Body of pancreas (tissue), 4 donors: ENCODE results near the gene SHROOM2.

ENCODE experiments used
- POLR2A ChIP-seq, 3 donors: fragments of 450-650 bp; IDR thresholded peaks; one replicate each; pipeline ENCODE4 v1.6.1; 2016; ENCODE audit warnings: antibody characterized with exemption in 3 of 3, mild to moderate bottlenecking in 2 of 3
- TF ChIP-seq, protein P1 (sequence below), 7 experiments: fragments of 450-650 bp in 4 of 7; fragments of 200-600 bp in 3 of 7; sonication (generic) in 3 of 7; IDR thresholded peaks; one replicate each; pipeline ENCODE4 v1.5.1; 2016 to 2019; ENCODE audit warnings: antibody characterized with exemption in 7 of 7

DNA sequence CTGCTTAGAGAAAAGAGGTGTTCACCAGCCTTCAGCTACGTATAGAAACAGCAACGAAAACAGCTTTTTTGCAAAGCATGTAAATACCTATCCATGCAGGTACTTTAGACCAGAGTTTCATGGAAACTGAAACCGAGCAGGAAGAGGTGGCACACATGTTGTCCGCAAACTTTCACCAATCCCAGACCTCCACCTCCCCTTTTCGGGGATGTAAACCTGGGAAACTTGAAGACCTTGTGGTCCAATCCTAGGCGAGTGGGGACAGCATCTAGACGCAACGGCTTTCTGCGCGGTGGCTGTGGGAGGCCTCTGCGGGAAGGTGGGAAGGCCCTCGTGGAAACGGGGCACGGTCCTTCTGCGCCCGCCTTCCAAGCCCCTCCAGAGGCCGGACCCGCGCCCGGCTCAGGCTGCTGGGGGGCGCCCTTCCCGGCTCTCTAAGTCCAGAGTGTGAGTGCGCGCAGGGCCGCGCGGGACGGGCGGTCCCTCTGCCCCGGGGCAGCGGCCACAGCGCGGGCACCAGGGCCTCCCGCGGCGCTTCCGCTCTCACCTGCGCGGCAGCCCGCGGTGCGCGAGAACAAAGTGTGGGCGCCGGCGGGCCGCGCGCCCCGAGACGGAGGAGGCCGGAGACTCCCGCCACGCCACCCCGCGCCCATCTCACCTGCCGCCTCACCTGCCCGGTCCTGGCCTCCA is 830 bp upstream of the SHROOM2 start:
- TF ChIP-seq POLR2A (IDR thresholded peaks at IDR 0.05), result no peak
- TF ChIP-seq, protein P1, sequence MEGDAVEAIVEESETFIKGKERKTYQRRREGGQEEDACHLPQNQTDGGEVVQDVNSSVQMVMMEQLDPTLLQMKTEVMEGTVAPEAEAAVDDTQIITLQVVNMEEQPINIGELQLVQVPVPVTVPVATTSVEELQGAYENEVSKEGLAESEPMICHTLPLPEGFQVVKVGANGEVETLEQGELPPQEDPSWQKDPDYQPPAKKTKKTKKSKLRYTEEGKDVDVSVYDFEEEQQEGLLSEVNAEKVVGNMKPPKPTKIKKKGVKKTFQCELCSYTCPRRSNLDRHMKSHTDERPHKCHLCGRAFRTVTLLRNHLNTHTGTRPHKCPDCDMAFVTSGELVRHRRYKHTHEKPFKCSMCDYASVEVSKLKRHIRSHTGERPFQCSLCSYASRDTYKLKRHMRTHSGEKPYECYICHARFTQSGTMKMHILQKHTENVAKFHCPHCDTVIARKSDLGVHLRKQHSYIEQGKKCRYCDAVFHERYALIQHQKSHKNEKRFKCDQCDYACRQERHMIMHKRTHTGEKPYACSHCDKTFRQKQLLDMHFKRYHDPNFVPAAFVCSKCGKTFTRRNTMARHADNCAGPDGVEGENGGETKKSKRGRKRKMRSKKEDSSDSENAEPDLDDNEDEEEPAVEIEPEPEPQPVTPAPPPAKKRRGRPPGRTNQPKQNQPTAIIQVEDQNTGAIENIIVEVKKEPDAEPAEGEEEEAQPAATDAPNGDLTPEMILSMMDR (IDR thresholded peaks at IDR 0.05), result no peak
